ENCODE measurements around the gene SPRR5.

DNA sequence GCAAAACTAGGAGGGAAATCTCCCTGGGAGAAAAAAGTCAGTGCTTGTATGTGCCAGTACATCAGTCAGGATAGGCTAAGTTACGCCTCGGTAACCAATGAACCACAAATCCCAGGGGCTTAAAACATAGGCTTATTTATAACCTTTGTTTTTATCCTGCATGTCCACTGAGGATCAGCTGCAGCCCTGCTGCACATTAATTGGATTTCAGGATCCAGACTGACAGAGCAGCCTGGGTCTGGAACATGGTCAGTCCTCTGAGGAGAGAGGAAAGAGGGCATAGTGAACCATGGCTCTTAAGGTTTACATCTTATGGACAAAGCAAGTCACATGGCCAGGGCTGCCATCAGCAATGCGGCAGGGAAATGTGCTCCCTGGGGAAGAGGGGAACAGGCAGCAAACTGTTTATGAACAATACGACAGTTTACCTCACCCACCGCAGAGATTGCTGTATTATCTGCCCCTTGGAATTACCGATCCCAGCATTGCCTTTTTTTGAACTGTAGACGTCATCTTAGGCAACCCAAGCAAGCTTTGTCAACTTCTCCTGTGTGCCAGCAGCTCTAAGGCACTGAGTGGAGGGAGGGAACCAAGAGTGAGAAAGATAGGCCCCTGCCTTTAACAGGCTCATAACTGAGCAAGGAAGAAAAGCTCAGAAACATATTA, 14.4 kb downstream of the SPRR5 start:
- TF ChIP-seq, protein P1, sequence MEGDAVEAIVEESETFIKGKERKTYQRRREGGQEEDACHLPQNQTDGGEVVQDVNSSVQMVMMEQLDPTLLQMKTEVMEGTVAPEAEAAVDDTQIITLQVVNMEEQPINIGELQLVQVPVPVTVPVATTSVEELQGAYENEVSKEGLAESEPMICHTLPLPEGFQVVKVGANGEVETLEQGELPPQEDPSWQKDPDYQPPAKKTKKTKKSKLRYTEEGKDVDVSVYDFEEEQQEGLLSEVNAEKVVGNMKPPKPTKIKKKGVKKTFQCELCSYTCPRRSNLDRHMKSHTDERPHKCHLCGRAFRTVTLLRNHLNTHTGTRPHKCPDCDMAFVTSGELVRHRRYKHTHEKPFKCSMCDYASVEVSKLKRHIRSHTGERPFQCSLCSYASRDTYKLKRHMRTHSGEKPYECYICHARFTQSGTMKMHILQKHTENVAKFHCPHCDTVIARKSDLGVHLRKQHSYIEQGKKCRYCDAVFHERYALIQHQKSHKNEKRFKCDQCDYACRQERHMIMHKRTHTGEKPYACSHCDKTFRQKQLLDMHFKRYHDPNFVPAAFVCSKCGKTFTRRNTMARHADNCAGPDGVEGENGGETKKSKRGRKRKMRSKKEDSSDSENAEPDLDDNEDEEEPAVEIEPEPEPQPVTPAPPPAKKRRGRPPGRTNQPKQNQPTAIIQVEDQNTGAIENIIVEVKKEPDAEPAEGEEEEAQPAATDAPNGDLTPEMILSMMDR (IDR thresholded peaks at IDR 0.05), result no peak
- TF ChIP-seq POLR2A (IDR thresholded peaks at IDR 0.05), result no peak
